Measurements from ENCODE around the gene SET.
"Not testable (repeated sequence)": the region's sequence is repeated elsewhere in the genome, so short reads cannot be mapped to it uniquely, and the experiment has no call there.

Gene SET

GRCh38 chr9:128689293-128689774, 312 bp downstream of the SET start:
- Histone ChIP-seq H3K9me3 (ENCODE audit: insufficient read depth, low read depth, low read length) (no peaks in the 10 kb centered on the region), H3K27ac (ENCODE audit: low read depth, low read length) (peak overlapping the region; percentile 95; the same call in 1 of the 2 replicates), H3K36me3 (ENCODE audit: insufficient read depth, low read length) (peaks cover 41% of the 10 kb centered on the region), H3K9ac (ENCODE audit: low read depth, low read length) (peak overlapping the region; percentile 90), H3K4me1 (ENCODE audit: insufficient read depth, low read length) (peaks cover 31% of the 10 kb centered on the region), H3K27me3 (ENCODE audit: insufficient read depth, low read length) (no peaks in the 10 kb centered on the region), H3K4me3 (ENCODE audit: low read length) (peak overlapping the region; percentile 72)
- under 1% methylated on average over 79 of the region's 80 CpGs for WGBS

- WGBS = under 1% methylated on average over 79 of the region's 83 CpGs
- Histone ChIP-seq H3K36me3 (ENCODE audit: insufficient read depth, low read length) (peaks cover 45% of the 10 kb centered on the region), H3K27ac (ENCODE audit: low read depth, low read length) (peak overlapping the region; percentile 85)
These were observed 1.0 kb downstream of the SET start for GRCh38 chr9:128689820-128690683.

GRCh38 chr9:128690684-128691034, 1.6 kb downstream of the SET start:
- no peaks in the 10 kb centered on the region for H3K9me3 ChIP-seq (ENCODE audit: insufficient read depth, low read depth, low read length)
- peak overlapping the region; percentile 97 for H3K9ac ChIP-seq (ENCODE audit: low read depth, low read length)
- peaks cover 25% of the 10 kb centered on the region for H3K4me1 ChIP-seq (ENCODE audit: insufficient read depth, low read length)
- H3K27me3 ChIP-seq (ENCODE audit: insufficient read depth, low read length) = no peaks in the 10 kb centered on the region
- H3K36me3 ChIP-seq (ENCODE audit: insufficient read depth, low read length) = peaks cover 50% of the 10 kb centered on the region
- H3K27ac ChIP-seq (ENCODE audit: low read depth, low read length) = peak overlapping the region; percentile 85
- H3K4me3 ChIP-seq (ENCODE audit: low read length) = peak overlapping the region; percentile 96
- 8% methylated on average over 5 of the region's 5 CpGs for WGBS

More at GRCh38 chr9:128689820-128690683, 1.0 kb downstream of the SET start:
- H3K4me1 ChIP-seq (ENCODE audit: insufficient read depth, low read length) = peaks cover 30% of the 10 kb centered on the region
- no peaks in the 10 kb centered on the region for H3K9me3 ChIP-seq (ENCODE audit: insufficient read depth, low read depth, low read length)
- H3K27me3 ChIP-seq (ENCODE audit: insufficient read depth, low read length) = no peaks in the 10 kb centered on the region
- peak overlapping the region; percentile 96 for H3K4me3 ChIP-seq (ENCODE audit: low read length)
- peak overlapping the region; percentile 97 for H3K9ac ChIP-seq (ENCODE audit: low read depth, low read length)

- not testable (repeated sequence) for H3K9ac ChIP-seq (ENCODE audit: low read depth, low read length)
- 98% methylated on average over 3 of the region's 3 CpGs for WGBS
These were observed 4.7 kb downstream of the SET start for GRCh38 chr9:128693738-128694137.

GRCh38 chr9:128694344-128694743, 5.3 kb downstream of the SET start:
- Histone ChIP-seq H3K36me3 (ENCODE audit: insufficient read depth, low read length) (peaks cover 69% of the 10 kb centered on the region), H3K27ac (ENCODE audit: low read depth, low read length) (no peak overlapping the region)

More at GRCh38 chr9:128693738-128694137, 4.7 kb downstream of the SET start:
- Histone ChIP-seq H3K36me3 (ENCODE audit: insufficient read depth, low read length) (peaks cover 69% of the 10 kb centered on the region), H3K4me1 (ENCODE audit: insufficient read depth, low read length) (peaks cover 11% of the 10 kb centered on the region)
- not testable (repeated sequence) for H3K4me3 ChIP-seq (ENCODE audit: low read length); H3K27me3 ChIP-seq (ENCODE audit: insufficient read depth, low read length); H3K27ac ChIP-seq (ENCODE audit: low read depth, low read length); H3K9me3 ChIP-seq (ENCODE audit: insufficient read depth, low read depth, low read length)

GRCh38 chr9:128696923-128697707, 8.1 kb downstream of the SET start:
- no peaks in the 10 kb centered on the region for H3K9me3 ChIP-seq (ENCODE audit: insufficient read depth, low read depth, low read length)
- H3K36me3 ChIP-seq (ENCODE audit: insufficient read depth, low read length) = peaks cover 50% of the 10 kb centered on the region
- no peaks in the 10 kb centered on the region for H3K4me1 ChIP-seq (ENCODE audit: insufficient read depth, low read length)
- H3K9ac ChIP-seq (ENCODE audit: low read depth, low read length) = no peak overlapping the region
- no peak overlapping the region for H3K4me3 ChIP-seq (ENCODE audit: low read length)
- WGBS = 82% methylated on average over 8 of the region's 8 CpGs
- no peak overlapping the region for H3K27ac ChIP-seq (ENCODE audit: low read depth, low read length)
- H3K27me3 ChIP-seq (ENCODE audit: insufficient read depth, low read length) = no peaks in the 10 kb centered on the region

More at GRCh38 chr9:128694344-128694743, 5.3 kb downstream of the SET start:
- no peak overlapping the region for H3K4me3 ChIP-seq (ENCODE audit: low read length)
- no peaks in the 10 kb centered on the region for H3K27me3 ChIP-seq (ENCODE audit: insufficient read depth, low read length)
- H3K9me3 ChIP-seq (ENCODE audit: insufficient read depth, low read depth, low read length) = no peaks in the 10 kb centered on the region
- H3K9ac ChIP-seq (ENCODE audit: low read depth, low read length) = no peak overlapping the region
- WGBS = 96% methylated on average over 6 of the region's 6 CpGs
- H3K4me1 ChIP-seq (ENCODE audit: insufficient read depth, low read length) = peaks cover 11% of the 10 kb centered on the region

GRCh38 chr9:128699096-128699795, 10.2 kb downstream of the SET start:
- not testable (repeated sequence) for H3K27ac ChIP-seq (ENCODE audit: low read depth, low read length); H3K27me3 ChIP-seq (ENCODE audit: insufficient read depth, low read length); H3K4me3 ChIP-seq (ENCODE audit: low read length); H3K9ac ChIP-seq (ENCODE audit: low read depth, low read length); H3K4me1 ChIP-seq (ENCODE audit: insufficient read depth, low read length); H3K9me3 ChIP-seq (ENCODE audit: insufficient read depth, low read depth, low read length)
- peaks cover 29% of the 10 kb centered on the region for H3K36me3 ChIP-seq (ENCODE audit: insufficient read depth, low read length)
- 97% methylated on average over 28 of the region's 30 CpGs for WGBS

GRCh38 chr9:128701227-128701854, 12.3 kb downstream of the SET start:
- H3K4me1 ChIP-seq (ENCODE audit: insufficient read depth, low read length) = no peaks in the 10 kb centered on the region
- H3K27ac ChIP-seq (ENCODE audit: low read depth, low read length) = no peak overlapping the region
- H3K4me3 ChIP-seq (ENCODE audit: low read length) = no peak overlapping the region
- H3K9me3 ChIP-seq (ENCODE audit: insufficient read depth, low read depth, low read length) = no peaks in the 10 kb centered on the region
- no peak overlapping the region for H3K9ac ChIP-seq (ENCODE audit: low read depth, low read length)
- H3K36me3 ChIP-seq (ENCODE audit: insufficient read depth, low read length) = peaks cover 19% of the 10 kb centered on the region
- WGBS = 82% methylated on average over 10 of the region's 10 CpGs
- no peaks in the 10 kb centered on the region for H3K27me3 ChIP-seq (ENCODE audit: insufficient read depth, low read length)

- peak within 1 kb of the TSS; percentile 90 for H3K4me3 ChIP-seq (ENCODE audit: low read length)
- no peaks in the 10 kb centered on the region for H3K27me3 ChIP-seq (ENCODE audit: insufficient read depth, low read length)
- WGBS = under 1% methylated on average over 65 of the region's 65 CpGs
- peaks cover 10% of the 10 kb centered on the region for H3K36me3 ChIP-seq (ENCODE audit: insufficient read depth, low read length)
- peak within 1 kb of the TSS; percentile 88 for H3K9ac ChIP-seq (ENCODE audit: low read depth, low read length)
- peak within 1 kb of the TSS; percentile 80 for H3K27ac ChIP-seq (ENCODE audit: low read depth, low read length)
- H3K4me1 ChIP-seq (ENCODE audit: insufficient read depth, low read length) = no peaks in the 10 kb centered on the region
- no peaks in the 10 kb centered on the region for H3K9me3 ChIP-seq (ENCODE audit: insufficient read depth, low read depth, low read length)
These were observed 13.5 kb downstream of the SET start, which contains the start of gene PKN3 for GRCh38 chr9:128702445-128702948. TSS of gene PKN3 (plus strand) at chr9:128702503. CDS start at chr9:128702916, 413 bp downstream.

- H3K27ac ChIP-seq (ENCODE audit: low read depth, low read length) = peak overlapping the region; percentile 80; the same call in 1 of the 2 replicates
- peak overlapping the region; percentile 88 for H3K9ac ChIP-seq (ENCODE audit: low read depth, low read length)
- H3K4me3 ChIP-seq (ENCODE audit: low read length) = peak overlapping the region; percentile 90
- H3K4me1 ChIP-seq (ENCODE audit: insufficient read depth, low read length) = no peaks in the 10 kb centered on the region
- H3K36me3 ChIP-seq (ENCODE audit: insufficient read depth, low read length) = peaks cover 10% of the 10 kb centered on the region
- no peaks in the 10 kb centered on the region for H3K27me3 ChIP-seq (ENCODE audit: insufficient read depth, low read length)
- no peaks in the 10 kb centered on the region for H3K9me3 ChIP-seq (ENCODE audit: insufficient read depth, low read depth, low read length)
- 4% methylated on average over 55 of the region's 55 CpGs for whole genome bisulfite sequencing
These were observed 14.1 kb downstream of the SET start for GRCh38 chr9:128702949-128703615.

Data from HUES64 (cell line).